HepG2 (cell line): ENCODE data around the gene CRYGS. TPM values are rescaled to one million over a fixed set of nuclear protein-coding genes. Genes with fewer than 3 reads are reported as not detected.

Experiments
- ATAC-seq: fragments of 200-7000 bp; cut with Tn5 transposase; 3 replicates; pipeline ENCODE4 v1.9.1; 2020; ENCODE audit warnings: mild to moderate bottlenecking, moderate library complexity
- BruUV-seq: library from RNA; stranded (reverse); fragments of 400-500 nt; replicated peaks from 2 replicates; lab custom pipeline; 2021; lab: Mats Ljungman, UMichigan
- CTCF ChIA-PET: fragments of 300-600 bp; formaldehyde crosslinking; extraction: SDS; loops from one replicate; lab custom pipeline; 2021; ENCODE audit warnings: low total read pairs, inconsistent platforms, low intra/inter-chr PET ratio; lab: Yijun Ruan, JAX
- POLR2A ChIA-PET: fragments of 350-600 bp; sonication (Branson Sonifier 250); formaldehyde crosslinking; loops from one replicate; lab custom pipeline; 2020; ENCODE audit warnings: antibody characterized with exemption, inconsistent platforms; lab: Yijun Ruan, JAX
- DNase-seq: peaks from one replicate; pipeline ENCODE4 v3.0.0-alpha.2; 2015; ENCODE audit warnings: low spot score
- FAIRE-seq: peaks from 3 replicates; lab custom pipeline; 2011; peaks lifted over from hg19 to GRCh38; lab: Jason Lieb, UNC
- H2AFZ ChIP-seq: one replicate; pipeline ENCODE4 v1.6.1; 2011; ENCODE audit warnings: low read length, inconsistent platforms
- H3K27ac ChIP-seq: fragments of 300-600 bp; 3 replicates; pipeline ENCODE4 v1.8.0; 2011; ENCODE audit warnings: mixed run types, mild to moderate bottlenecking, mixed read lengths, low read length, inconsistent platforms; ENCODE audit not compliant: insufficient read depth; ENCODE audit errors: extremely low read length
- H3K27me3 ChIP-seq, 2 experiments: fragments of 200-600 bp in 1 of 2; 2 replicates in 1 of 2; 3 replicates in 1 of 2; pipeline versions ENCODE4 v1.6.0 to v1.8.0; 2011; ENCODE audit warnings: low read length in 2 of 2, mild to moderate bottlenecking in 2 of 2, moderate library complexity in 2 of 2, inconsistent platforms in 1 of 2; ENCODE audit not compliant: insufficient read depth in 2 of 2, control insufficient read depth in 1 of 2
- H3K36me3 ChIP-seq, 2 experiments: fragments of 200-600 bp in 1 of 2; replicated peaks in 1 of 2; 2 replicates in 1 of 2; 3 replicates in 1 of 2; pipeline versions ENCODE4 v1.5.1 to v1.8.0; 2011; ENCODE audit warnings: low read length in 2 of 2, inconsistent platforms in 1 of 2; ENCODE audit not compliant: insufficient read depth in 2 of 2, control insufficient read depth in 1 of 2
- H3K4me1 ChIP-seq: 2 replicates; pipeline ENCODE4 v1.5.1; 2012; ENCODE audit warnings: low read length, inconsistent platforms; ENCODE audit not compliant: insufficient read depth
- H3K4me2 ChIP-seq: 2 replicates; pipeline ENCODE4 v1.6.0; 2011; ENCODE audit warnings: low read depth, low read length, inconsistent platforms
- H3K4me3 ChIP-seq, 3 experiments: fragments of 200-600 bp in 1 of 3; sonication (generic), shearing (Covaris generic) in 1 of 3; replicated peaks in 1 of 3; 2 replicates each; pipeline ENCODE4 v1.5.1; 2011 to 2016; ENCODE audit warnings: low read length in 3 of 3, inconsistent platforms in 2 of 3, low read depth in 2 of 3, mild to moderate bottlenecking in 2 of 3, control low read depth in 1 of 3, mixed read lengths in 1 of 3; ENCODE audit not compliant: insufficient read depth in 1 of 3
- H3K79me2 ChIP-seq: one replicate; pipeline ENCODE4 v1.6.1; 2011; ENCODE audit warnings: low read length, inconsistent platforms; ENCODE audit not compliant: insufficient read depth
- H3K9ac ChIP-seq: 2 replicates; pipeline ENCODE4 v1.6.0; 2011; ENCODE audit warnings: mild to moderate bottlenecking, low read depth, low read length, inconsistent platforms; ENCODE audit not compliant: insufficient read depth
- H3K9me3 ChIP-seq: 2 replicates; pipeline ENCODE4 v1.5.1; 2012; ENCODE audit warnings: mild to moderate bottlenecking, low read length
- H4K20me1 ChIP-seq: 2 replicates; pipeline ENCODE4 v1.6.0; 2011; ENCODE audit warnings: inconsistent platforms, mild to moderate bottlenecking, low read length, moderate library complexity; ENCODE audit not compliant: insufficient read depth
- FOXO4 ChIP-seq: sonication (generic); formaldehyde crosslinking; conservative IDR thresholded peaks from 2 replicates; pipeline ENCODE4 v1.8.1; 2023; ENCODE audit warnings: missing genetic modification reagents
- GATAD1 ChIP-seq: IDR thresholded peaks from 2 replicates; pipeline ENCODE4 v1.6.1; 2016; ENCODE audit warnings: missing genetic modification reagents, missing compliant biosample characterization
- PRDM10 ChIP-seq: sonication (generic); formaldehyde crosslinking; IDR thresholded peaks from 2 replicates; pipeline ENCODE4 v1.4.0; 2020; ENCODE audit warnings: low read depth, missing genetic modification reagents
- ZFP36 ChIP-seq: fragments of 150-350 bp; IDR thresholded peaks from 2 replicates; pipeline ENCODE4 v1.6.1; 2018; ENCODE audit warnings: borderline replicate concordance, low read length, low read depth; ENCODE audit not compliant: partially characterized antibody
- ZNF180 ChIP-seq: sonication (generic); formaldehyde crosslinking; IDR thresholded peaks from 2 replicates; pipeline ENCODE4 v1.4.0; 2020; ENCODE audit warnings: low read depth, missing genetic modification reagents, borderline replicate concordance
- ZNF20 ChIP-seq: sonication (generic); formaldehyde crosslinking; IDR thresholded peaks from 2 replicates; pipeline ENCODE4 v1.4.0; 2020; ENCODE audit warnings: mild to moderate bottlenecking, moderate library complexity, missing genetic modification reagents
- ZNF781 ChIP-seq: sonication (generic); formaldehyde crosslinking; IDR thresholded peaks from 2 replicates; pipeline ENCODE4 v1.5.1; 2020; ENCODE audit warnings: borderline replicate concordance, mild to moderate bottlenecking, missing genetic modification reagents; ENCODE audit errors: not compliant biosample characterization
- ZNF788 ChIP-seq: sonication (generic); formaldehyde crosslinking; IDR thresholded peaks from 2 replicates; pipeline ENCODE4 v1.5.0; 2020; ENCODE audit warnings: mild to moderate bottlenecking, missing genetic modification reagents, borderline replicate concordance
- WGBS: methylation state at CpG from one replicate; pipeline ENCODE4 v1.1.6; 2017; ENCODE audit warnings: low lambda C conversion rate; 5-methylcytosine and 5-hydroxymethylcytosine counted together
- in situ Hi-C: cut with HindIII; loops from 2 replicates; pipeline ENCODE4 v1.10.0; 2017; ENCODE audit warnings: low pct_unique_long_range_greater_than_20kb; ENCODE audit not compliant: extremely low pct_ligation_motif_present
- intact Hi-C: fragments of 100-400 bp; cut with micrococcal nuclease; formaldehyde crosslinking; loops from one replicate; pipeline ENCODE4 v1.10.0; 2022; ENCODE audit not compliant: unreplicated experiment
- polyA plus RNA-seq, 8 experiments: library from polyadenylated mRNA; depleted of rRNA in 3 of 8; stranded (reverse) in 7 of 8; unstranded in 1 of 8; fragments of >200 nt; fragmentation: Illumina TruSeq in 4 of 8; extraction: Trizol in 4 of 8; gene quantifications; 2 replicates each; pipeline versions ENCODE4 v1.2.1 to v1.2.3, GENCODE V29; 2011 to 2016; ENCODE audit warnings: low read depth in 4 of 8, missing spikeins in 1 of 8, mixed read lengths in 1 of 8; ENCODE audit not compliant: insufficient read depth in 1 of 8
- total RNA-seq, 5 experiments: library from RNA; depleted of rRNA; stranded (reverse); fragments of >200 nt; fragmentation: Illumina TruSeq; extraction: Trizol; gene quantifications; 2 replicates each; pipeline ENCODE4 v1.2.3, GENCODE V29; 2016; ENCODE audit warnings: low read depth in 1 of 5
- TF ChIP-seq, protein P1 (sequence below): sonication (generic); formaldehyde crosslinking; IDR thresholded peaks from 2 replicates; pipeline ENCODE4 v1.5.0; 2020; ENCODE audit warnings: missing genetic modification reagents, mild to moderate bottlenecking, borderline replicate concordance

CRYGS gene
- total and polyA plus RNA-seq, 2 of the 13 experiments (the other 11 are each of a cell fraction or from before 2014, with no cell fraction given) = 2.1 to 6.7 TPM

DNA sequence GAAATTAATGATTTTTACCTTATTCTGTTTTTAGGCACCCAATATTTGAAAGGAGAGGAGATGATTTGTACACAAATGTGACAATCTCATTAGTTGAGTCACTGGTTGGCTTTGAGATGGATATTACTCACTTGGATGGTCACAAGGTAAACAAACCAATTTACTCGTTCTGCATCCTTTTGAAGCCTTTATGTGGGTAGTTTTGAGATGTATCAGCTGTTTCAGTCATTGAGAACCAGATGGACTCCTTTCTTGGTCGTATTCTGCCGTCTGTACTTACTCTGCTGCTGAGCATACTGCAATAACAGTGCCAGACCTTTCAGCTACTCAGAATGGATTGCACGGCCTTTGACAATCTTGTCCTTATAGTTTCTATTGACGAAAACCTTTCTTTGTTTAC lies 39.7 kb upstream of the CRYGS start:
- ATAC-seq (no peak), FAIRE-seq (no peak), DNase-seq (no peak)
- Histone ChIP-seq H3K27ac (no peak overlapping the region), H3K36me3 (peaks cover 14 to 66% of the 10 kb centered on the region in 2 experiments), H3K4me2 (no peak overlapping the region), H4K20me1 (no peaks in the 10 kb centered on the region), H3K9me3 (no peaks in the 10 kb centered on the region), H3K27me3 (no peaks in the 10 kb centered on the region), H2AFZ (no peak overlapping the region), H3K79me2 (no peaks in the 10 kb centered on the region), H3K4me1 (peaks cover 7% of the 10 kb centered on the region), H3K9ac (no peak overlapping the region), H3K4me3 (no peak overlapping the region)
- BruUV-seq = no TSS peak
- POLR2A ChIA-PET = interaction anchor here (1.2 to 24.0 kb wide), 3 partner anchors 13 to 27 kb away, joined by 3 to 854 read pairs (median 11); partner anchors contain the start of genes AHSG and DNAJB11
- no peak for TF ChIP-seq ZNF180 (CRISPR knock-in tag)
- no peak for TF ChIP-seq ZFP36
- in situ Hi-C loops = no loop called here
- CTCF ChIA-PET = no interaction called here
- WGBS = 82% methylated on average over 5 of the region's 5 CpGs
- intact Hi-C loops = no loop called here

DNA sequence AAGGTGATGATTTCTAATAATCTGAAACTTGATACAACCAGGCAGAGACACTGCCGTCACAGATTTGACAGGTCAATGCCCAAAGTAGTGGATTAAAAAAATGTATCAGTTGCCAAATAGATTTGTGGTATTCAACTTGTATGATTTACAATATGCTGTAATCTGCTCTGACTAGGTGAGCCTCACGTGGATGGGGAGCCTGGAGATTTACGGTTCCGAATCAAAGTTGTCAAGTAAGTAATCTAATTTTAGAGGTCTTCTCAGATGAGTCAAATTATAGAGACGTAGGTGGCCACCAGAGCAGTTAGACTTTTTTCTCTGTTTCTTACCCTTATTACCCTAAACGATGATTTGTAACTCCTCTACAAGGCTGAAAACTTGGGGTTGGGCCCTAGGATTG lies 38.4 kb upstream of the CRYGS start:
- intact Hi-C loops = no loop called here
- H3K79me2 ChIP-seq = peaks cover 2% of the 10 kb centered on the region
- TF ChIP-seq FOXO4 = no peak
- TF ChIP-seq ZNF20 (CRISPR knock-in tag) = no peak
- no peak for TF ChIP-seq PRDM10 (CRISPR knock-in tag)
- no peak for TF ChIP-seq GATAD1 (CRISPR knock-in tag)
- TF ChIP-seq ZNF781 = no peak
- TF ChIP-seq, protein P1, sequence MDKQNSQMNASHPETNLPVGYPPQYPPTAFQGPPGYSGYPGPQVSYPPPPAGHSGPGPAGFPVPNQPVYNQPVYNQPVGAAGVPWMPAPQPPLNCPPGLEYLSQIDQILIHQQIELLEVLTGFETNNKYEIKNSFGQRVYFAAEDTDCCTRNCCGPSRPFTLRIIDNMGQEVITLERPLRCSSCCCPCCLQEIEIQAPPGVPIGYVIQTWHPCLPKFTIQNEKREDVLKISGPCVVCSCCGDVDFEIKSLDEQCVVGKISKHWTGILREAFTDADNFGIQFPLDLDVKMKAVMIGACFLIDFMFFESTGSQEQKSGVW (CRISPR knock-in tag) = no peak
- TF ChIP-seq ZNF788 (CRISPR knock-in tag) = no peak
- TF ChIP-seq, all 625 proteins: peak for 0
- FAIRE-seq (no peak), ATAC-seq (no peak), DNase-seq (no peak)
- BruUV-seq = no TSS peak
- ChIA-PET POLR2A (interaction anchor here (1.2 to 24.0 kb wide), 2 partner anchors 13 to 29 kb away, joined by 3 to 854 read pairs; partner anchors contain the start of gene AHSG), CTCF (no interaction called here)
- H3K4me1 ChIP-seq = no peaks in the 10 kb centered on the region
- no peak overlapping the region for H3K4me3 ChIP-seq
- H4K20me1 ChIP-seq = no peaks in the 10 kb centered on the region
- no peaks in the 10 kb centered on the region for H3K9me3 ChIP-seq
- H3K27ac ChIP-seq = no peak overlapping the region
- no peak overlapping the region for H2AFZ ChIP-seq
- H3K9ac ChIP-seq = no peak overlapping the region
- H3K27me3 ChIP-seq = no peaks in the 10 kb centered on the region
- H3K36me3 ChIP-seq = peaks cover 16 to 79% of the 10 kb centered on the region in 2 experiments
- no peak overlapping the region for H3K4me2 ChIP-seq
- in situ Hi-C loops = no loop called here
- 96% methylated on average over 6 of the region's 6 CpGs for WGBS
